HepG2 (cell line): ENCODE data around the gene TCF25. TPM values are rescaled to one million over a fixed set of nuclear protein-coding genes. Genes with fewer than 3 reads are reported as not detected.
A peak's percentile ranks its signal among the peaks of the same experiment; 100 is the strongest.

ENCODE experiments used
- CEBPB ChIP-seq: IDR thresholded peaks from 2 replicates; pipeline ENCODE4 v1.6.1; 2011; ENCODE audit warnings: low read depth, low read length, improper control_type of control experiment, borderline replicate concordance
- HNRNPUL1 ChIP-seq: fragments of 200-400 bp; formaldehyde crosslinking; IDR thresholded peaks from 2 replicates; pipeline ENCODE4 v1.6.1; 2017; ENCODE audit warnings: low read depth, mild to moderate bottlenecking, low read length, moderate library complexity
- KDM3A ChIP-seq: IDR thresholded peaks from 2 replicates; pipeline ENCODE4 v1.6.1; 2018; ENCODE audit warnings: low read depth, missing compliant biosample characterization
- MATR3 ChIP-seq: sonication (generic); formaldehyde crosslinking; IDR thresholded peaks from 2 replicates; pipeline ENCODE4 v1.4.0; 2020; ENCODE audit warnings: missing genetic modification reagents
- PHF20 ChIP-seq: sonication (generic); formaldehyde crosslinking; IDR thresholded peaks from 2 replicates; pipeline ENCODE4 v1.5.0; 2020; ENCODE audit warnings: mild to moderate bottlenecking, missing genetic modification reagents
- PHF8 ChIP-seq: sonication (generic); formaldehyde crosslinking; IDR thresholded peaks from 2 replicates; pipeline ENCODE4 v1.5.0; 2020; ENCODE audit warnings: missing genetic modification reagents
- RARA ChIP-seq: IDR thresholded peaks from 2 replicates; pipeline ENCODE4 v1.6.1; 2016; ENCODE audit warnings: missing genetic modification reagents, missing compliant biosample characterization
- SMAD3 ChIP-seq: sonication (generic); formaldehyde crosslinking; IDR thresholded peaks from 2 replicates; pipeline ENCODE4 v1.4.0; 2020; ENCODE audit warnings: missing genetic modification reagents
- ZC3H13 ChIP-seq: sonication (generic); formaldehyde crosslinking; IDR thresholded peaks from 2 replicates; pipeline ENCODE4 v1.8.1; 2023; ENCODE audit warnings: mild to moderate bottlenecking, missing genetic modification reagents, moderate library complexity
- ZFP36L2 ChIP-seq: sonication (generic); formaldehyde crosslinking; IDR thresholded peaks from 2 replicates; pipeline ENCODE4 v1.4.0; 2020; ENCODE audit warnings: missing genetic modification reagents
- ZMAT3 ChIP-seq: sonication (generic); formaldehyde crosslinking; conservative IDR thresholded peaks from 2 replicates; pipeline ENCODE4 v1.7.0; 2021; ENCODE audit warnings: missing genetic modification reagents
- ZNF180 ChIP-seq: sonication (generic); formaldehyde crosslinking; IDR thresholded peaks from 2 replicates; pipeline ENCODE4 v1.4.0; 2020; ENCODE audit warnings: low read depth, missing genetic modification reagents, borderline replicate concordance
- ZNF253 ChIP-seq: sonication (generic); formaldehyde crosslinking; IDR thresholded peaks from 2 replicates; pipeline ENCODE4 v1.8.0; 2022; ENCODE audit warnings: mild to moderate bottlenecking, missing genetic modification reagents, borderline replicate concordance
- ZNF552 ChIP-seq: sonication (generic); formaldehyde crosslinking; IDR thresholded peaks from 2 replicates; pipeline ENCODE4 v1.9.0; 2022; ENCODE audit warnings: missing genetic modification reagents, mild to moderate bottlenecking, borderline replicate concordance
- ZNF569 ChIP-seq: sonication (generic); formaldehyde crosslinking; IDR thresholded peaks from 2 replicates; pipeline ENCODE4 v1.5.0; 2020; ENCODE audit warnings: mild to moderate bottlenecking, missing genetic modification reagents, moderate library complexity, borderline replicate concordance
- ZNF766 ChIP-seq: sonication (generic); formaldehyde crosslinking; IDR thresholded peaks from 2 replicates; pipeline ENCODE4 v1.5.0; 2020; ENCODE audit warnings: missing genetic modification reagents, borderline replicate concordance
- ZNF83 ChIP-seq: sonication (generic); formaldehyde crosslinking; IDR thresholded peaks from 2 replicates; pipeline ENCODE4 v1.4.0; 2020; ENCODE audit warnings: missing genetic modification reagents, mild to moderate bottlenecking, borderline replicate concordance
- ZSCAN25 ChIP-seq: sonication (generic); formaldehyde crosslinking; IDR thresholded peaks from 2 replicates; pipeline ENCODE4 v1.8.0; 2022; ENCODE audit warnings: mild to moderate bottlenecking, missing genetic modification reagents
- polyA plus RNA-seq, 8 experiments: library from polyadenylated mRNA; depleted of rRNA in 3 of 8; stranded (reverse) in 7 of 8; unstranded in 1 of 8; fragments of >200 nt; fragmentation: Illumina TruSeq in 4 of 8; extraction: Trizol in 4 of 8; gene quantifications; 2 replicates each; pipeline versions ENCODE4 v1.2.1 to v1.2.3, GENCODE V29; 2011 to 2016; ENCODE audit warnings: low read depth in 4 of 8, missing spikeins in 1 of 8, mixed read lengths in 1 of 8; ENCODE audit not compliant: insufficient read depth in 1 of 8
- total RNA-seq, 5 experiments: library from RNA; depleted of rRNA; stranded (reverse); fragments of >200 nt; fragmentation: Illumina TruSeq; extraction: Trizol; gene quantifications; 2 replicates each; pipeline ENCODE4 v1.2.3, GENCODE V29; 2016; ENCODE audit warnings: low read depth in 1 of 5
- TF ChIP-seq, protein P1 (sequence below): sonication (generic); formaldehyde crosslinking; IDR thresholded peaks from 2 replicates; pipeline ENCODE4 v1.4.0; 2020; ENCODE audit warnings: missing genetic modification reagents
- TF ChIP-seq, protein P2 (sequence below): IDR thresholded peaks from 2 replicates; pipeline ENCODE4 v1.6.1; 2016; ENCODE audit warnings: low read depth
- TF ChIP-seq, protein P3 (sequence below): IDR thresholded peaks from 2 replicates; pipeline ENCODE4 v1.6.1; 2016; ENCODE audit warnings: low read depth, control low read depth
- TF ChIP-seq, protein P4 (sequence below): sonication (generic); formaldehyde crosslinking; IDR thresholded peaks from 2 replicates; pipeline ENCODE4 v1.4.0; 2020; ENCODE audit warnings: missing genetic modification reagents, mild to moderate bottlenecking, borderline replicate concordance

TCF25 gene
- total and polyA plus RNA-seq, 2 of the 13 experiments (the other 11 are each of a cell fraction or from before 2014, with no cell fraction given), result 138 to 206 TPM

DNA sequence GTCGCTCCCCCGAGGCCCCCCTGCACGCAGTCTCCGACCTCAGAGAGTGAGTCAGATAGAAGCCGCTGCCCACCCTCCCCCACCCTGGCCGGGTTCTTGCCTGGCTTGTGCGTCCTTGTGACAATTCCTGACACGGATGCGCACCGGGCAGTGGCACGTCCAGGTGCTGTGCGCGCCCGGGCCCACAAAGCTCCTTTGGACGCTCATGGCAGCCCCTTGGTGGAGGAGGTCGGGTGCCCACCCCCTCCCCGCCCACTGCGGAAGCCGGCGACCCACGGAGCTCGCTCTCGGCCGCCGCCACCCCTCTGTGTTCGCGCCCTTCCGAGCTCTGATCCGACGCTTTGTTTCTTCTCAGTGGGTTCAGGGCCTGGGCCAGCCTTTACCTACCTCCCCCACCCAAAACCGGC is 49.1 kb downstream of the TCF25 start (continued):
- TF ChIP-seq, protein P1, sequence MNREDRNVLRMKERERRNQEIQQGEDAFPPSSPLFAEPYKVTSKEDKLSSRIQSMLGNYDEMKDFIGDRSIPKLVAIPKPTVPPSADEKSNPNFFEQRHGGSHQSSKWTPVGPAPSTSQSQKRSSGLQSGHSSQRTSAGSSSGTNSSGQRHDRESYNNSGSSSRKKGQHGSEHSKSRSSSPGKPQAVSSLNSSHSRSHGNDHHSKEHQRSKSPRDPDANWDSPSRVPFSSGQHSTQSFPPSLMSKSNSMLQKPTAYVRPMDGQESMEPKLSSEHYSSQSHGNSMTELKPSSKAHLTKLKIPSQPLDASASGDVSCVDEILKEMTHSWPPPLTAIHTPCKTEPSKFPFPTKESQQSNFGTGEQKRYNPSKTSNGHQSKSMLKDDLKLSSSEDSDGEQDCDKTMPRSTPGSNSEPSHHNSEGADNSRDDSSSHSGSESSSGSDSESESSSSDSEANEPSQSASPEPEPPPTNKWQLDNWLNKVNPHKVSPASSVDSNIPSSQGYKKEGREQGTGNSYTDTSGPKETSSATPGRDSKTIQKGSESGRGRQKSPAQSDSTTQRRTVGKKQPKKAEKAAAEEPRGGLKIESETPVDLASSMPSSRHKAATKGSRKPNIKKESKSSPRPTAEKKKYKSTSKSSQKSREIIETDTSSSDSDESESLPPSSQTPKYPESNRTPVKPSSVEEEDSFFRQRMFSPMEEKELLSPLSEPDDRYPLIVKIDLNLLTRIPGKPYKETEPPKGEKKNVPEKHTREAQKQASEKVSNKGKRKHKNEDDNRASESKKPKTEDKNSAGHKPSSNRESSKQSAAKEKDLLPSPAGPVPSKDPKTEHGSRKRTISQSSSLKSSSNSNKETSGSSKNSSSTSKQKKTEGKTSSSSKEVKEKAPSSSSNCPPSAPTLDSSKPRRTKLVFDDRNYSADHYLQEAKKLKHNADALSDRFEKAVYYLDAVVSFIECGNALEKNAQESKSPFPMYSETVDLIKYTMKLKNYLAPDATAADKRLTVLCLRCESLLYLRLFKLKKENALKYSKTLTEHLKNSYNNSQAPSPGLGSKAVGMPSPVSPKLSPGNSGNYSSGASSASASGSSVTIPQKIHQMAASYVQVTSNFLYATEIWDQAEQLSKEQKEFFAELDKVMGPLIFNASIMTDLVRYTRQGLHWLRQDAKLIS (CRISPR knock-in tag), result no peak
- TF ChIP-seq ZC3H13 (CRISPR knock-in tag), result no peak
- TF ChIP-seq ZFP36L2 (CRISPR knock-in tag), result no peak
- 0 out of 2 replicates have a peak, but pooled peaks have one; percentile 20 for TF ChIP-seq ZNF766 (CRISPR knock-in tag)
- TF ChIP-seq KDM3A (CRISPR knock-in tag), result no peak; the same call in 1 of the 2 replicates
- no peak for TF ChIP-seq MATR3
- TF ChIP-seq RARA (CRISPR knock-in tag), result peak; percentile 48
- TF ChIP-seq CEBPB, result no peak
- TF ChIP-seq, protein P2, sequence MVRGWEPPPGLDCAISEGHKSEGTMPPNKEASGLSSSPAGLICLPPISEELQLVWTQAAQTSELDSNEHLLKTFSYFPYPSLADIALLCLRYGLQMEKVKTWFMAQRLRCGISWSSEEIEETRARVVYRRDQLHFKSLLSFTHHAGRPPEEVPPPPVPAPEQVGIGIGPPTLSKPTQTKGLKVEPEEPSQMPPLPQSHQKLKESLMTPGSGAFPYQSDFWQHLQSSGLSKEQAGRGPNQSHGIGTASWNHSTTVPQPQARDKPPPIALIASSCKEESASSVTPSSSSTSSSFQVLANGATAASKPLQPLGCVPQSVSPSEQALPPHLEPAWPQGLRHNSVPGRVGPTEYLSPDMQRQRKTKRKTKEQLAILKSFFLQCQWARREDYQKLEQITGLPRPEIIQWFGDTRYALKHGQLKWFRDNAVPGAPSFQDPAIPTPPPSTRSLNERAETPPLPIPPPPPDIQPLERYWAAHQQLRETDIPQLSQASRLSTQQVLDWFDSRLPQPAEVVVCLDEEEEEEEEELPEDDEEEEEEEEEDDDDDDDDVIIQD (CRISPR knock-in tag), result no peak
- peak; percentile 51 for TF ChIP-seq PHF8 (CRISPR knock-in tag)
- TF ChIP-seq ZSCAN25 (CRISPR knock-in tag), result no peak; the same call in 1 of the 2 replicates
- no peak for TF ChIP-seq SMAD3 (CRISPR knock-in tag)
- no peak for TF ChIP-seq ZNF569 (CRISPR knock-in tag)
- peak; percentile 92; the same call in 1 of the 2 replicates for TF ChIP-seq ZNF83
- no peak; the same call in none of the 2 replicates for TF ChIP-seq ZMAT3 (CRISPR knock-in tag)
- no peak for TF ChIP-seq HNRNPUL1
- TF ChIP-seq ZNF552 (CRISPR knock-in tag), result no peak
- TF ChIP-seq, protein P3, sequence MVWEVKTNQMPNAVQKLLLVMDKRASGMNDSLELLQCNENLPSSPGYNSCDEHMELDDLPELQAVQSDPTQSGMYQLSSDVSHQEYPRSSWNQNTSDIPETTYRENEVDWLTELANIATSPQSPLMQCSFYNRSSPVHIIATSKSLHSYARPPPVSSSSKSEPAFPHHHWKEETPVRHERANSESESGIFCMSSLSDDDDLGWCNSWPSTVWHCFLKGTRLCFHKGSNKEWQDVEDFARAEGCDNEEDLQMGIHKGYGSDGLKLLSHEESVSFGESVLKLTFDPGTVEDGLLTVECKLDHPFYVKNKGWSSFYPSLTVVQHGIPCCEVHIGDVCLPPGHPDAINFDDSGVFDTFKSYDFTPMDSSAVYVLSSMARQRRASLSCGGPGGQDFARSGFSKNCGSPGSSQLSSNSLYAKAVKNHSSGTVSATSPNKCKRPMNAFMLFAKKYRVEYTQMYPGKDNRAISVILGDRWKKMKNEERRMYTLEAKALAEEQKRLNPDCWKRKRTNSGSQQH, result peak; percentile 42; the same call in 1 of the 2 replicates
- TF ChIP-seq, protein P4, sequence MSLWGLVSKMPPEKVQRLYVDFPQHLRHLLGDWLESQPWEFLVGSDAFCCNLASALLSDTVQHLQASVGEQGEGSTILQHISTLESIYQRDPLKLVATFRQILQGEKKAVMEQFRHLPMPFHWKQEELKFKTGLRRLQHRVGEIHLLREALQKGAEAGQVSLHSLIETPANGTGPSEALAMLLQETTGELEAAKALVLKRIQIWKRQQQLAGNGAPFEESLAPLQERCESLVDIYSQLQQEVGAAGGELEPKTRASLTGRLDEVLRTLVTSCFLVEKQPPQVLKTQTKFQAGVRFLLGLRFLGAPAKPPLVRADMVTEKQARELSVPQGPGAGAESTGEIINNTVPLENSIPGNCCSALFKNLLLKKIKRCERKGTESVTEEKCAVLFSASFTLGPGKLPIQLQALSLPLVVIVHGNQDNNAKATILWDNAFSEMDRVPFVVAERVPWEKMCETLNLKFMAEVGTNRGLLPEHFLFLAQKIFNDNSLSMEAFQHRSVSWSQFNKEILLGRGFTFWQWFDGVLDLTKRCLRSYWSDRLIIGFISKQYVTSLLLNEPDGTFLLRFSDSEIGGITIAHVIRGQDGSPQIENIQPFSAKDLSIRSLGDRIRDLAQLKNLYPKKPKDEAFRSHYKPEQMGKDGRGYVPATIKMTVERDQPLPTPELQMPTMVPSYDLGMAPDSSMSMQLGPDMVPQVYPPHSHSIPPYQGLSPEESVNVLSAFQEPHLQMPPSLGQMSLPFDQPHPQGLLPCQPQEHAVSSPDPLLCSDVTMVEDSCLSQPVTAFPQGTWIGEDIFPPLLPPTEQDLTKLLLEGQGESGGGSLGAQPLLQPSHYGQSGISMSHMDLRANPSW (CRISPR knock-in tag), result 0 out of 2 replicates have a peak, but pooled peaks have one; percentile 46
- TF ChIP-seq ZNF253 (CRISPR knock-in tag), result no peak
- TF ChIP-seq ZNF180 (CRISPR knock-in tag), result no peak
- no peak for TF ChIP-seq PHF20 (CRISPR knock-in tag)
